OCI-LY1 (cell line): Measurements from ENCODE around the gene LTB4R.

Source experiments
- H2AFZ ChIP-seq: fragments of 200-600 bp; sonication (generic), shearing (Covaris generic); 2 replicates; pipeline ENCODE4 v1.6.0; 2014; ENCODE audit warnings: antibody characterized with exemption, mild to moderate bottlenecking, low read length
- H3F3A ChIP-seq: fragments of 200-600 bp; sonication (generic), shearing (Covaris generic); 2 replicates; pipeline ENCODE4 v1.6.0; 2014; ENCODE audit warnings: mild to moderate bottlenecking, antibody characterized with exemption, low read length, moderate library complexity; ENCODE audit not compliant: insufficient read depth
- H3K27ac ChIP-seq: fragments of 200-600 bp; sonication (generic); 2 replicates; pipeline ENCODE4 v1.5.1; 2014; ENCODE audit warnings: low read length, mixed run types, mild to moderate bottlenecking, low read depth; ENCODE audit not compliant: poor library complexity, severe bottlenecking
- H3K27me3 ChIP-seq: fragments of 200-600 bp; sonication (generic); 2 replicates; pipeline ENCODE4 v1.6.0; 2014; ENCODE audit warnings: antibody characterized with exemption, mild to moderate bottlenecking, low read length, moderate library complexity; ENCODE audit not compliant: insufficient read depth
- H3K36me3 ChIP-seq: fragments of 200-600 bp; sonication (generic); 2 replicates; pipeline ENCODE4 v1.6.1; 2014; ENCODE audit warnings: mild to moderate bottlenecking, antibody characterized with exemption, low read length, moderate library complexity, mixed read lengths; ENCODE audit not compliant: insufficient read depth
- H3K4me1 ChIP-seq: fragments of 200-600 bp; sonication (generic); 2 replicates; pipeline ENCODE4 v1.5.1; 2014; ENCODE audit warnings: mild to moderate bottlenecking, low read length, moderate library complexity; ENCODE audit not compliant: insufficient read depth, severe bottlenecking
- H3K4me2 ChIP-seq: fragments of 200-600 bp; sonication (generic), shearing (Covaris generic); 2 replicates; pipeline ENCODE4 v1.6.1; 2014; ENCODE audit warnings: low read length
- H3K4me3 ChIP-seq: fragments of 200-600 bp; sonication (generic); 2 replicates; pipeline ENCODE4 v1.5.1; 2014; ENCODE audit warnings: low read length, low read depth, mild to moderate bottlenecking, mixed read lengths; ENCODE audit not compliant: poor library complexity, severe bottlenecking
- H3K79me2 ChIP-seq: fragments of 200-600 bp; shearing (Covaris generic); 2 replicates; pipeline ENCODE4 v1.6.1; 2016; ENCODE audit warnings: mixed run types, low read length, mixed read lengths; ENCODE audit not compliant: insufficient read depth
- H3K9ac ChIP-seq: fragments of 200-600 bp; sonication (generic), shearing (Covaris generic); 2 replicates; pipeline ENCODE4 v1.6.1; 2014; ENCODE audit warnings: mild to moderate bottlenecking, low read length, mixed read lengths
- H3K9me2 ChIP-seq: fragments of 200-600 bp; sonication (generic), shearing (Covaris generic); 2 replicates; pipeline ENCODE4 v1.6.1; 2014; ENCODE audit warnings: low read depth, mild to moderate bottlenecking, low read length, mixed read lengths
- H3K9me3 ChIP-seq: fragments of 200-600 bp; shearing (Covaris generic); 2 replicates; pipeline ENCODE4 v1.6.1; 2014; ENCODE audit warnings: low read length, mixed read lengths
- H4K20me1 ChIP-seq: fragments of 200-600 bp; sonication (generic), shearing (Covaris generic); 2 replicates; pipeline ENCODE4 v1.6.0; 2016; ENCODE audit warnings: mild to moderate bottlenecking, low read length; ENCODE audit not compliant: insufficient read depth
- EZH2 ChIP-seq: fragments of 200-600 bp; sonication (generic), shearing (Covaris generic); IDR thresholded peaks from 2 replicates; pipeline ENCODE4 v1.8.0; 2017; ENCODE audit warnings: borderline replicate concordance, mixed run types, mild to moderate bottlenecking, antibody characterized with exemption, low read length, moderate library complexity, mixed read lengths
- TF ChIP-seq, protein P1 (sequence below): fragments of 200-600 bp; sonication (generic), shearing (Covaris generic); IDR thresholded peaks from 2 replicates; pipeline ENCODE4 v1.5.1; 2017; ENCODE audit warnings: mild to moderate bottlenecking, antibody characterized with exemption, low read length, moderate library complexity, mixed read lengths

The LTB4R gene

DNA sequence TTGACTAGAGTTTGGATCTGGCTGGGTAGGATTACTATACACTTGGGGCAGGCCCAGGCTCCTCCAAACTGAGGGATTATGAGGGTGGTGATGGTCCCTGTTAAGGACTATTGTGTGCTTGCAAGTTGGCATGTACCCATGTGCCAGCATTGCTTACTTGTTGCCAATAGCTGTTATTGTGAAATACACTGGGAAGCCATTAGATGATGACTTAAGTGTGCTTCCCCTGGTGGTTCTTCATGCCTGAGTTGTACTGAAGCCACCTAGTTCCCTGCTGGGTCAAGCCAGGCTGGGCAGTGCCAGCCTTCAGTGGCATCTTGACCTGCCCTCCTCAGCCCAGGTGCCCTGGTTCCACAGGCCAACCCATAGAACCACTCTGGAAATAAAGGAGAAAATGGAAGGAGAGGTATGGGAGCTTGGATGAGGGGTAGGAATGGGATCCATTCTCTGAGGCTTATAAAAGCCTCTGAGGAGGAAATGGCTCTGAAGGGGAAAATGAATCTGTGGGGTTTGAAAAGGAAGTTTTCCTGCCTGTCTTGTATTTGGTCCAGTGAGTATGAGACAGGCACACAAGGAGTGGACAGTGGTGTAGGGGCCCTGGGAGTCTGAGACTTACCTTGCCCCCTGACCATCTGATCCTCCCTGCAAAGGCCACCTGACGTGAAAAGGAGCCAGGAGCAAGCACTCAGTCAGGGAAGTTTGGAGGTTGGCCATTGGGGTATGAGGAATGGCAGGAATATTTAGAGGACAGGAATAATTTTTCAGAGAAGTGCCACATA lies 724 bp downstream of the LTB4R start:
- Histone ChIP-seq H3K27ac (no peak overlapping the region), H3K9me3 (no peaks in the 10 kb centered on the region), H3K27me3 (no peaks in the 10 kb centered on the region), H2AFZ (no peak overlapping the region), H3K4me1 (peaks cover 32% of the 10 kb centered on the region), H3F3A (no peaks in the 10 kb centered on the region), H3K4me3 (peak overlapping the region; percentile 55), H3K9ac (peak overlapping the region; percentile 65), H3K36me3 (peaks cover 18% of the 10 kb centered on the region; the same call in 1 of the 2 replicates), H3K9me2 (no peaks in the 10 kb centered on the region), H3K79me2 (no peaks in the 10 kb centered on the region), H3K4me2 (peak overlapping the region; percentile 64), H4K20me1 (no peaks in the 10 kb centered on the region)
- TF ChIP-seq, protein P1, sequence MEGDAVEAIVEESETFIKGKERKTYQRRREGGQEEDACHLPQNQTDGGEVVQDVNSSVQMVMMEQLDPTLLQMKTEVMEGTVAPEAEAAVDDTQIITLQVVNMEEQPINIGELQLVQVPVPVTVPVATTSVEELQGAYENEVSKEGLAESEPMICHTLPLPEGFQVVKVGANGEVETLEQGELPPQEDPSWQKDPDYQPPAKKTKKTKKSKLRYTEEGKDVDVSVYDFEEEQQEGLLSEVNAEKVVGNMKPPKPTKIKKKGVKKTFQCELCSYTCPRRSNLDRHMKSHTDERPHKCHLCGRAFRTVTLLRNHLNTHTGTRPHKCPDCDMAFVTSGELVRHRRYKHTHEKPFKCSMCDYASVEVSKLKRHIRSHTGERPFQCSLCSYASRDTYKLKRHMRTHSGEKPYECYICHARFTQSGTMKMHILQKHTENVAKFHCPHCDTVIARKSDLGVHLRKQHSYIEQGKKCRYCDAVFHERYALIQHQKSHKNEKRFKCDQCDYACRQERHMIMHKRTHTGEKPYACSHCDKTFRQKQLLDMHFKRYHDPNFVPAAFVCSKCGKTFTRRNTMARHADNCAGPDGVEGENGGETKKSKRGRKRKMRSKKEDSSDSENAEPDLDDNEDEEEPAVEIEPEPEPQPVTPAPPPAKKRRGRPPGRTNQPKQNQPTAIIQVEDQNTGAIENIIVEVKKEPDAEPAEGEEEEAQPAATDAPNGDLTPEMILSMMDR = no peak
- TF ChIP-seq EZH2 = no peak

DNA sequence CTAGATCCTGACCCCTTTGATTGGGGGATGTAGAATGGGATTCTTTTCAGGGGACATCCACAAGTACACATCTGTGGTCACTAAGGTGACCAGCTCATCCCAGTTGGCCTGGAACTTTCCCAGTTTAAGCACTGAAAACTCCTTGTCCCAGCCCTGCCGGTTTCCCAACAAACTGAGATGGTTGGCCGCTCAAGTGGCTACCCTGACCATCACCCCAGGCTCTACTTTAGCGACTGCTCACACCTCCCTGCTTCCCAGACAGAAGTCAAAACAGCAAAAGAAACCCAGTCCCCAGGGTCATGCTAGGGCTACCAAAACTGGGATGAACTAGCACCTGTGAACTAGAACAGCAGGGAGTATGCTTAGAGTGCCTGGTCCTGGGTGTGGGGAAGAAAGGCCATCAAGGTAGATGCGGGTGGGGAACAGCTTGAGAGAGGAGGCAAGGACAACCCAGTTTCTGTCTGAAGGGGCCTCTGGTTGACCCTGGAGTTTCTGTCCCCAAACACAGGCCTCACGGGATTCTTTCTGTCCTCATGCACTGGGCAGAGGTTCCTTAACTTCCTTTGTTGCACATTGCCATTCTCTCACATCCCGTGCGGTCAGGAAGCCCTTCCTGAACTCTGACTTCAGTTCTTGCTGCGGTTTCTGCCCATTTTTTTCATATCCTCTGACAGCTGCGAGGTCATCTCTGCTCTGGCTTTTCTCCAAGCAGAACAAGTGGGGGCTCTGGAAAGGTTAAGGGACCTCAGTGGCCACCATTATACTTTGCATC lies 1.6 kb downstream of the LTB4R start:
- H4K20me1 ChIP-seq = no peaks in the 10 kb centered on the region
- no peak overlapping the region for H3K27ac ChIP-seq
- H3K9me2 ChIP-seq = no peaks in the 10 kb centered on the region
- H3K79me2 ChIP-seq = no peaks in the 10 kb centered on the region
- H3K4me2 ChIP-seq = no peak overlapping the region
- no peak overlapping the region for H3K9ac ChIP-seq
- no peak overlapping the region for H3K4me3 ChIP-seq
- no peak overlapping the region for H2AFZ ChIP-seq
- peaks cover 32% of the 10 kb centered on the region for H3K4me1 ChIP-seq
- peaks cover 9% of the 10 kb centered on the region; the same call in 1 of the 2 replicates for H3K36me3 ChIP-seq
- no peaks in the 10 kb centered on the region for H3F3A ChIP-seq
- no peaks in the 10 kb centered on the region for H3K27me3 ChIP-seq
- H3K9me3 ChIP-seq = no peaks in the 10 kb centered on the region
- no peak for TF ChIP-seq EZH2
- TF ChIP-seq, protein P1 = no peak

DNA sequence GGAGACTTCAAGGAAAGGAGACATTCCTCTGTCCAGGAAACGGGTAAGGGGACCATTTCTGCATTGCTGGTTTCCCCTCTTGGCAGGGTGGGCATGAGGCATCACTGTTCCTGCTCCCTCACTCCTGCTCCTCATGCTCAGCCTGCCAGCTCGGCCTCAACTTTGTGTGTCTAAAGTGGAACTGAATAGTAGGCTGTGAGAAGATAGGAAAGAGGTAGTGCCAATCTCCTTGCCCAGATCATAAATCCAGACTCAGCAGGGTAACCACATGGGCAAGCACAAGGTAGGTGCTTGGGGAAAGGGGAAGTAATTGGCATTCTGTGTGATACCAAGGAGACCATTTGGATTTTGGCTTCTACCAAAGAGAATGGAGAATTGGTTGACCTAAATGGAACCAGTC lies 2.6 kb downstream of the LTB4R start:
- TF ChIP-seq, protein P1 = no peak
- no peak for TF ChIP-seq EZH2
- H3K9me3 ChIP-seq = no peaks in the 10 kb centered on the region
- H3K36me3 ChIP-seq = peaks cover 1% of the 10 kb centered on the region; the same call in 1 of the 2 replicates
- no peaks in the 10 kb centered on the region for H3K27me3 ChIP-seq
- peaks cover 33% of the 10 kb centered on the region for H3K4me1 ChIP-seq
- no peak overlapping the region for H2AFZ ChIP-seq
- H3F3A ChIP-seq = no peaks in the 10 kb centered on the region
- no peak overlapping the region for H3K4me2 ChIP-seq
- no peaks in the 10 kb centered on the region for H3K9me2 ChIP-seq
- no peak overlapping the region for H3K4me3 ChIP-seq
- H3K27ac ChIP-seq = no peak overlapping the region
- H4K20me1 ChIP-seq = no peaks in the 10 kb centered on the region
- H3K9ac ChIP-seq = no peak overlapping the region
- H3K79me2 ChIP-seq = no peaks in the 10 kb centered on the region
